H1 (cell line): Measurements from ENCODE around the gene HOXC11. TPM values are rescaled to one million over a fixed set of nuclear protein-coding genes. Genes with fewer than 3 reads are reported as not detected.

ENCODE experiments used
- CTCF ChIA-PET: fragments of 300-600 bp; sonication (Branson Sonifier 250); formaldehyde crosslinking; loops from one replicate; lab custom pipeline; 2021; ENCODE audit not compliant: partially characterized antibody; lab: Charles Lee
- POLR2A ChIA-PET: fragments of 300-600 bp; sonication (Branson Sonifier 250); formaldehyde crosslinking; loops from one replicate; lab custom pipeline; 2021; ENCODE audit warnings: inconsistent platforms; ENCODE audit not compliant: partially characterized antibody; lab: Charles Lee
- DNase-seq, 2 experiments: peaks; one replicate each; pipeline versions ENCODE4 v3.0.0 to v3.0.0-alpha.2; 2010 to 2022; ENCODE audit warnings: low spot score in 2 of 2, low read depth in 1 of 2, mixed read lengths in 1 of 2
- FAIRE-seq: peaks from 2 replicates; lab custom pipeline; 2011; peaks lifted over from hg19 to GRCh38; lab: Jason Lieb, UNC
- H2AFZ ChIP-seq: 2 replicates; pipeline ENCODE4 v1.8.1; 2012; ENCODE audit warnings: low read length, inconsistent platforms
- H2AK5ac ChIP-seq: 2 replicates; pipeline ENCODE4 v1.6.1; 2013; ENCODE audit warnings: low read depth, low read length
- H2BK120ac ChIP-seq: replicated peaks from 2 replicates; pipeline ENCODE3; 2013; ENCODE audit warnings: low read depth, low read length, inconsistent platforms
- H2BK12ac ChIP-seq: 2 replicates; pipeline ENCODE4 v1.6.1; 2013; ENCODE audit warnings: low read depth, low read length
- H2BK15ac ChIP-seq: 2 replicates; pipeline ENCODE4 v1.6.1; 2013; ENCODE audit warnings: low read length
- H2BK20ac ChIP-seq: 2 replicates; pipeline ENCODE4 v1.6.1; 2013; ENCODE audit warnings: low read length
- H2BK5ac ChIP-seq: 2 replicates; pipeline ENCODE4 v1.6.1; 2013; ENCODE audit warnings: low read depth, low read length
- H3K14ac ChIP-seq: 2 replicates; pipeline ENCODE4 v1.6.1; 2013; ENCODE audit warnings: inconsistent platforms; ENCODE audit not compliant: insufficient read length
- H3K18ac ChIP-seq: 2 replicates; pipeline ENCODE4 v1.6.1; 2013; ENCODE audit warnings: low read length; ENCODE audit errors: extremely low read depth
- H3K23ac ChIP-seq: 2 replicates; pipeline ENCODE4 v1.6.1; 2013; ENCODE audit warnings: inconsistent platforms; ENCODE audit not compliant: insufficient read length
- H3K23me2 ChIP-seq: 2 replicates; pipeline ENCODE4 v1.6.1; 2013; ENCODE audit warnings: low read depth, low read length
- H3K27ac ChIP-seq: 2 replicates; pipeline ENCODE4 v1.6.1; 2011; ENCODE audit warnings: low read depth, low read length, inconsistent platforms
- H3K27me3 ChIP-seq, 4 experiments: replicated peaks in 1 of 4; 1 replicate in 1 of 4; 2 replicates in 3 of 4; pipeline versions ENCODE4 v1.6.1 to v1.8.1; 2011 to 2013; ENCODE audit warnings: low read length in 3 of 4, mild to moderate bottlenecking in 3 of 4, inconsistent platforms in 2 of 4, mixed read lengths in 2 of 4, moderate library complexity in 1 of 4; ENCODE audit not compliant: control insufficient read depth in 3 of 4, insufficient read depth in 3 of 4; ENCODE audit errors: extremely low read depth in 1 of 4
- H3K36me3 ChIP-seq, 4 experiments: 2 replicates each; pipeline versions ENCODE4 v1.6.1 to v1.8.1; 2011 to 2013; ENCODE audit warnings: mild to moderate bottlenecking in 4 of 4, low read length in 3 of 4, moderate library complexity in 2 of 4, control low read depth in 1 of 4, inconsistent platforms in 1 of 4; ENCODE audit not compliant: insufficient read depth in 4 of 4, control insufficient read depth in 2 of 4
- H3K4ac ChIP-seq: replicated peaks from 2 replicates; pipeline ENCODE3; 2013; ENCODE audit warnings: low read length, low read depth, mixed read lengths, inconsistent platforms; ENCODE audit not compliant: insufficient read length
- H3K4me1 ChIP-seq, 4 experiments: replicated peaks in 1 of 4; 1 replicate in 1 of 4; 2 replicates in 3 of 4; pipeline versions ENCODE4 v1.6.1 to v1.8.1; 2011 to 2013; ENCODE audit warnings: low read length in 3 of 4, inconsistent platforms in 2 of 4, mixed read lengths in 1 of 4; ENCODE audit not compliant: insufficient read depth in 4 of 4, control insufficient read depth in 3 of 4
- H3K4me2 ChIP-seq, 2 experiments: 2 replicates each; pipeline versions ENCODE4 v1.6.1 to v1.8.1; 2011 to 2013; ENCODE audit warnings: low read depth in 2 of 2, low read length in 2 of 2, control low read depth in 1 of 2, inconsistent platforms in 1 of 2, mild to moderate bottlenecking in 1 of 2; ENCODE audit not compliant: insufficient read depth in 1 of 2
- H3K4me3 ChIP-seq, 4 experiments: fragments of 200-600, 300-600 bp in 1 of 4; sonication (generic), shearing (Covaris generic), sonication (Bioruptor Twin) in 1 of 4; 2 replicates each; pipeline versions ENCODE4 v1.5.1 to v1.8.1; 2011 to 2016; ENCODE audit warnings: low read length in 4 of 4, low read depth in 3 of 4, control low read depth in 2 of 4, inconsistent platforms in 2 of 4, mild to moderate bottlenecking in 2 of 4, mixed read lengths in 1 of 4, moderate library complexity in 1 of 4; ENCODE audit not compliant: insufficient read depth in 2 of 4; ENCODE audit errors: extremely low read depth in 1 of 4
- H3K56ac ChIP-seq: replicated peaks from 2 replicates; pipeline ENCODE3; 2013; ENCODE audit warnings: low read depth, mild to moderate bottlenecking, mixed read lengths, low read length, inconsistent platforms; ENCODE audit not compliant: insufficient read length
- H3K79me1 ChIP-seq: 2 replicates; pipeline ENCODE4 v1.6.1; 2013; ENCODE audit warnings: low read depth, low read length, control low read depth
- H3K79me2 ChIP-seq, 2 experiments: 2 replicates each; pipeline versions ENCODE4 v1.6.1 to v1.8.1; 2012 to 2013; ENCODE audit warnings: low read length in 2 of 2, mild to moderate bottlenecking in 2 of 2, inconsistent platforms in 1 of 2; ENCODE audit not compliant: insufficient read depth in 2 of 2, control insufficient read depth in 1 of 2
- H3K9ac ChIP-seq, 4 experiments: replicated peaks in 1 of 4; 1 replicate in 1 of 4; 2 replicates in 3 of 4; pipeline versions ENCODE4 v1.6.1 to v1.8.1; 2011 to 2013; ENCODE audit warnings: low read depth in 3 of 4, low read length in 3 of 4, control low read depth in 2 of 4, mild to moderate bottlenecking in 2 of 4, moderate library complexity in 2 of 4, inconsistent platforms in 1 of 4; ENCODE audit errors: extremely low read depth in 1 of 4
- H3K9me3 ChIP-seq, 2 experiments: 2 replicates each; pipeline versions ENCODE4 v1.6.1 to v1.8.1; 2012 to 2013; ENCODE audit warnings: mild to moderate bottlenecking in 2 of 2, moderate library complexity in 2 of 2, control low read depth in 1 of 2, inconsistent platforms in 1 of 2, low read depth in 1 of 2, low read length in 1 of 2, mixed read lengths in 1 of 2; ENCODE audit not compliant: insufficient read depth in 2 of 2
- H4K20me1 ChIP-seq, 2 experiments: replicated peaks in 1 of 2; 2 replicates each; pipeline versions ENCODE3 to v1.8.1; 2011 to 2013; ENCODE audit warnings: inconsistent platforms in 2 of 2, low read length in 2 of 2, mild to moderate bottlenecking in 1 of 2; ENCODE audit not compliant: insufficient read depth in 2 of 2, control insufficient read depth in 1 of 2
- H4K5ac ChIP-seq: 2 replicates; pipeline ENCODE4 v1.6.1; 2013; ENCODE audit warnings: low read length, low read depth, mixed read lengths, inconsistent platforms; ENCODE audit not compliant: insufficient read length
- H4K8ac ChIP-seq: 2 replicates; pipeline ENCODE4 v1.8.0; 2013; ENCODE audit warnings: mild to moderate bottlenecking, moderate library complexity, low read length, inconsistent platforms; ENCODE audit not compliant: insufficient read depth; ENCODE audit errors: extremely low read depth
- H4K91ac ChIP-seq: replicated peaks from 2 replicates; pipeline ENCODE3; 2013; ENCODE audit warnings: low read length, mixed read lengths, inconsistent platforms; ENCODE audit not compliant: insufficient read length
- CTCF ChIP-seq, 3 experiments: IDR thresholded peaks; 1 replicate in 2 of 3; 2 replicates in 1 of 3; pipeline versions ENCODE4 v1.5.1 to v1.6.1; 2011; ENCODE audit warnings: low read length in 3 of 3, mild to moderate bottlenecking in 3 of 3, inconsistent platforms in 2 of 3, low read depth in 1 of 3, moderate library complexity in 1 of 3; ENCODE audit not compliant: insufficient read depth in 1 of 3; ENCODE audit errors: control extremely low read depth in 1 of 3
- EZH2 ChIP-seq: fragments of 200-600 bp; sonication (generic); IDR thresholded peaks from 2 replicates; pipeline ENCODE4 v1.7.1; 2012; ENCODE audit warnings: low read depth, mild to moderate bottlenecking, moderate library complexity, low read length, inconsistent platforms; ENCODE audit not compliant: severe bottlenecking
- RAD21 ChIP-seq, 2 experiments: IDR thresholded peaks in 1 of 2; conservative IDR thresholded peaks in 1 of 2; 2 replicates each; pipeline ENCODE4 v1.6.1; 2011; ENCODE audit warnings: low read depth in 2 of 2, low read length in 2 of 2, improper control_type of control experiment in 1 of 2, inconsistent platforms in 1 of 2, mild to moderate bottlenecking in 1 of 2, moderate library complexity in 1 of 2
- RNF2 ChIP-seq: fragments of 200-900, 300-1000 bp; sonication (generic); IDR thresholded peaks from 2 replicates; pipeline ENCODE4 v1.7.1; 2016; ENCODE audit warnings: borderline replicate concordance, low read depth, mild to moderate bottlenecking, antibody characterized with exemption, low read length; ENCODE audit not compliant: poor library complexity, severe bottlenecking; ENCODE audit errors: missing control alignments
- RXRA ChIP-seq: IDR thresholded peaks from 2 replicates; pipeline ENCODE4 v1.6.1; 2011; ENCODE audit warnings: low read depth, mild to moderate bottlenecking, low read length, moderate library complexity; ENCODE audit not compliant: insufficient read depth
- SUZ12 ChIP-seq: fragments of 200-600 bp; sonication (generic); IDR thresholded peaks from 2 replicates; pipeline ENCODE4 v1.6.1; 2012; ENCODE audit warnings: mild to moderate bottlenecking, inconsistent platforms, low read length, moderate library complexity, mixed read lengths
- WGBS, 2 experiments: shearing (Covaris generic) in 1 of 2; methylation state at CpG; one replicate each; pipeline versions ENCODE4 v1.1.6 to v1.1.7; 2013 to 2015; ENCODE audit warnings: low lambda C conversion rate in 2 of 2, mixed read lengths in 2 of 2, inconsistent platforms in 1 of 2, low coverage in 1 of 2, missing lambda C conversion rate in 1 of 2; ENCODE audit not compliant: insufficient replicate concordance in 2 of 2, insufficient coverage in 1 of 2, insufficient read length in 1 of 2; ENCODE audit errors: extremely low coverage in 1 of 2, missing lambda C conversion rate in 1 of 2; 5-methylcytosine and 5-hydroxymethylcytosine counted together
- polyA plus RNA-seq, 7 experiments: library from polyadenylated mRNA; depleted of rRNA in 3 of 7; stranded (reverse) in 5 of 7; unstranded in 2 of 7; fragments of >200 nt in 5 of 7; fragments of 200-250 nt in 2 of 7; gene quantifications; 1 replicate in 5 of 7; 2 replicates in 1 of 7; 4 replicates in 1 of 7; pipeline versions ENCODE4 v1.2.1 to v1.2.3, GENCODE V29; 2011 to 2013; ENCODE audit warnings: missing spikeins in 2 of 7, mixed read lengths in 2 of 7
- total RNA-seq: library from RNA; stranded (reverse); fragmentation: NEBNext Ultra II Directional; extraction: Animal tissue kit (Norgen Biotek cat#: 25700); gene quantifications from 2 replicates; pipeline ENCODE4 v1.2.1, GENCODE V29; 2021

HOXC11 gene
- total and polyA plus RNA-seq, 2 of the 8 experiments (the other 6 are each of a cell fraction or from before 2014, with no cell fraction given) = not detected

- H3K14ac ChIP-seq = no peak overlapping the region
- no peak overlapping the region for H3K4ac ChIP-seq
- no peak overlapping the region for H2AFZ ChIP-seq
- peak overlapping the region; percentile 35; the same call in 1 of the 2 replicates for H2BK12ac ChIP-seq
- H4K5ac ChIP-seq = no peak overlapping the region
- peaks cover 0 to 13% (median 0%) of the 10 kb centered on the region in 4 experiments; a peak in 1 of 8 replicates for H3K36me3 ChIP-seq
- H3K79me2 ChIP-seq = no peaks in the 10 kb centered on the region
- H4K8ac ChIP-seq = no peak overlapping the region
- no peaks in the 10 kb centered on the region for H3K79me1 ChIP-seq
- H3K9me3 ChIP-seq = peaks cover 0 to 14% of the 10 kb centered on the region in 2 experiments; a peak in 1 of 4 replicates
- CTCF ChIA-PET = interaction anchor here (0.7 to 5.8 kb wide), 18 partner anchors 12 to 245 kb away, joined by 3 to 91 read pairs (median 6); partner anchors contain the start of genes HOXC11, HOXC12, HOXC13 and HOXC5
- no peak overlapping the region for H3K9ac ChIP-seq
- peak overlapping the region; percentile 55; the same call in 1 of the 2 replicates for H2AK5ac ChIP-seq
- no peak overlapping the region for H2BK5ac ChIP-seq
- no peak for DNase-seq
- H3K23ac ChIP-seq = no peak overlapping the region
- H3K56ac ChIP-seq = no peak overlapping the region
- H3K27me3 ChIP-seq = peaks cover 94 to 99% (median 97%) of the 10 kb centered on the region in 4 experiments
- no peak overlapping the region for H3K4me3 ChIP-seq
- no peak overlapping the region for H2BK20ac ChIP-seq
- no peak overlapping the region for H2BK120ac ChIP-seq
- H3K4me2 ChIP-seq = no peak overlapping the region
- no peak overlapping the region for H4K91ac ChIP-seq
- peaks cover 0 to 6% (median 4%) of the 10 kb centered on the region in 4 experiments; a peak in 3 of 7 replicates for H3K4me1 ChIP-seq
- POLR2A ChIA-PET = interaction anchor here (1.2 to 1.4 kb wide), 2 partner anchors 10 to 16 kb away, joined by 3 to 4 read pairs; partner anchors contain the start of gene HOXC11
- peaks cover 17 to 42% of the 10 kb centered on the region in 2 experiments for H4K20me1 ChIP-seq
- H3K27ac ChIP-seq = no peak overlapping the region
- no peak for FAIRE-seq
- no peak overlapping the region for H2BK15ac ChIP-seq
- no peak overlapping the region for H3K18ac ChIP-seq
- 16% methylated on average over 25 of the region's 28 CpGs; no CpG with 5 or more reads in 1 of the 2 experiments for WGBS, 2 experiments
- no peaks in the 10 kb centered on the region for H3K23me2 ChIP-seq
- TF ChIP-seq CTCF (IDR thresholded peaks at IDR 0.05; ENCODE audit: control extremely low read depth in 1 of 3, insufficient read depth in 1 of 3, low read depth in 1 of 3, low read length in 3 of 3) (peak in 2 of 3 experiments; percentile 35 to 39; a peak in 2 of 4 replicates), EZH2 (peak; percentile 48), RAD21 (IDR thresholded peaks at IDR 0.05 in 1 of 2, conservative IDR thresholded peaks at IDR 0.05 in 1 of 2; ENCODE audit: low read depth in 2 of 2, low read length in 2 of 2) (peak; percentile 30 to 42; a peak in 3 of 4 replicates), RNF2 (peak; percentile 95), RXRA (no peak), SUZ12 (peak; percentile 71)
Measured at GRCh38 chr12:53989227-53990113, 16.5 kb downstream of the HOXC11 start.
